Thoracic aorta (tissue), 2 donors: ENCODE measurements around the gene DFFB. TPM values are rescaled to one million over a fixed set of nuclear protein-coding genes. Genes with fewer than 3 reads are reported as not detected.

ENCODE experiments used
- ATAC-seq: fragments of 150-250 bp; one replicate; pipeline ENCODE4 v1.8.0; 2017; ENCODE audit warnings: low read depth; ENCODE audit not compliant: insufficient number of reproducible peaks, low FRiP score
- DNase-seq: peaks from one replicate; pipeline ENCODE4 v3.0.0-alpha.2; 2020; ENCODE audit warnings: low spot score
- H3K27ac ChIP-seq, 2 donors: fragments of 200-600 bp; sonication (generic); 1 replicate in 1 of 2; 2 replicates in 1 of 2; pipeline ENCODE4 v1.5.1; 2016; ENCODE audit warnings: mild to moderate bottlenecking in 2 of 2, moderate library complexity in 2 of 2
- H3K27me3 ChIP-seq: fragments of 200-600 bp; sonication (generic); replicated peaks from 2 replicates; pipeline ENCODE4 v1.6.0; 2016; ENCODE audit warnings: mild to moderate bottlenecking; ENCODE audit not compliant: insufficient read depth
- H3K36me3 ChIP-seq: fragments of 200-600 bp; sonication (generic); one replicate; pipeline ENCODE4 v1.5.1; 2016
- H3K4me1 ChIP-seq, 2 donors: fragments of 200-600 bp; sonication (generic); 1 replicate in 1 of 2; 2 replicates in 1 of 2; pipeline versions ENCODE4 v1.5.1 to v1.6.0; 2016; ENCODE audit warnings: low read depth in 2 of 2, mild to moderate bottlenecking in 1 of 2; ENCODE audit not compliant: control insufficient read depth in 1 of 2
- H3K4me3 ChIP-seq: fragments of 200-600 bp; sonication (generic); 2 replicates; pipeline ENCODE4 v1.5.1; 2016; ENCODE audit warnings: mild to moderate bottlenecking
- H3K9me3 ChIP-seq: fragments of 200-600 bp; sonication (generic); 2 replicates; pipeline ENCODE4 v1.5.1; 2016
- total RNA-seq, 2 donors: library from RNA; depleted of rRNA; stranded (reverse); fragments of >200 nt; gene quantifications; one replicate each; pipeline versions ENCODE4 v1.1.0 to v1.2.3, GENCODE V29; 2016
- TF ChIP-seq, protein P1 (sequence below): fragments of 200-600 bp; sonication (generic); IDR thresholded peaks from one replicate; pipeline ENCODE4 v1.5.1; 2019; ENCODE audit warnings: antibody characterized with exemption

DFFB gene
- total RNA-seq, 2 donors from 2014 or later = 7.8 to 20.2 TPM

DNA sequence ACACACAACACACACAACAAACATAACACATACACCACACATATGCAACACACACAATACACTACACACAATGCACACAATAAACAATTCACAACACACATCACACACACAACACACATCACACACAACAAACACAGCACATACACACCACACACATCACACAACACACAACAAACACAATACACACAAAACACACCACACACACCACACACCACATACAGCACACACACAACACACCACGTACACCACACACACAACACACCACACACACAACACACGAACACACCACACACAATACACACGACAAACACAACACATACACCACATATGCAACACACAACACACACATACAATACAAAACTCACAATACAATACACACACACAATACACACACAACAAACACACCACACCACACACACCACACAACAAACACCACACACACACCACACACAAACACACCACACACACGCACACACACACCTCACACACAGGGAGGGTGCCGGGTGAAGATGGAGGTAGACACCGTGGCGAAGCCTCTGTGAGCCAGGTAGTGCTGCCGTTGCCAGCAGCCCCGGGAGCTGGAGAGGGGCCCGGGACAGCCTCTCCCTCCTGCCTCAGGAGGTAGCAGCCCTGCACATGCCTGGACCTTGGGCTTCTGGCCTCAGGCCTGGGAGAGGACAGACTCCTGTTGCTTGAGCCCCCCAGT lies 73.2 kb downstream of the DFFB start:
- DNase-seq (no peak), ATAC-seq (no peak)
- Histone ChIP-seq H3K27ac (no peak overlapping the region), H3K4me1 (no peaks in the 10 kb centered on the region), H3K4me3 (no peak overlapping the region), H3K27me3 (no peaks in the 10 kb centered on the region), H3K9me3 (no peaks in the 10 kb centered on the region), H3K36me3 (no peaks in the 10 kb centered on the region)
- TF ChIP-seq, protein P1, sequence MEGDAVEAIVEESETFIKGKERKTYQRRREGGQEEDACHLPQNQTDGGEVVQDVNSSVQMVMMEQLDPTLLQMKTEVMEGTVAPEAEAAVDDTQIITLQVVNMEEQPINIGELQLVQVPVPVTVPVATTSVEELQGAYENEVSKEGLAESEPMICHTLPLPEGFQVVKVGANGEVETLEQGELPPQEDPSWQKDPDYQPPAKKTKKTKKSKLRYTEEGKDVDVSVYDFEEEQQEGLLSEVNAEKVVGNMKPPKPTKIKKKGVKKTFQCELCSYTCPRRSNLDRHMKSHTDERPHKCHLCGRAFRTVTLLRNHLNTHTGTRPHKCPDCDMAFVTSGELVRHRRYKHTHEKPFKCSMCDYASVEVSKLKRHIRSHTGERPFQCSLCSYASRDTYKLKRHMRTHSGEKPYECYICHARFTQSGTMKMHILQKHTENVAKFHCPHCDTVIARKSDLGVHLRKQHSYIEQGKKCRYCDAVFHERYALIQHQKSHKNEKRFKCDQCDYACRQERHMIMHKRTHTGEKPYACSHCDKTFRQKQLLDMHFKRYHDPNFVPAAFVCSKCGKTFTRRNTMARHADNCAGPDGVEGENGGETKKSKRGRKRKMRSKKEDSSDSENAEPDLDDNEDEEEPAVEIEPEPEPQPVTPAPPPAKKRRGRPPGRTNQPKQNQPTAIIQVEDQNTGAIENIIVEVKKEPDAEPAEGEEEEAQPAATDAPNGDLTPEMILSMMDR = no peak

DNA sequence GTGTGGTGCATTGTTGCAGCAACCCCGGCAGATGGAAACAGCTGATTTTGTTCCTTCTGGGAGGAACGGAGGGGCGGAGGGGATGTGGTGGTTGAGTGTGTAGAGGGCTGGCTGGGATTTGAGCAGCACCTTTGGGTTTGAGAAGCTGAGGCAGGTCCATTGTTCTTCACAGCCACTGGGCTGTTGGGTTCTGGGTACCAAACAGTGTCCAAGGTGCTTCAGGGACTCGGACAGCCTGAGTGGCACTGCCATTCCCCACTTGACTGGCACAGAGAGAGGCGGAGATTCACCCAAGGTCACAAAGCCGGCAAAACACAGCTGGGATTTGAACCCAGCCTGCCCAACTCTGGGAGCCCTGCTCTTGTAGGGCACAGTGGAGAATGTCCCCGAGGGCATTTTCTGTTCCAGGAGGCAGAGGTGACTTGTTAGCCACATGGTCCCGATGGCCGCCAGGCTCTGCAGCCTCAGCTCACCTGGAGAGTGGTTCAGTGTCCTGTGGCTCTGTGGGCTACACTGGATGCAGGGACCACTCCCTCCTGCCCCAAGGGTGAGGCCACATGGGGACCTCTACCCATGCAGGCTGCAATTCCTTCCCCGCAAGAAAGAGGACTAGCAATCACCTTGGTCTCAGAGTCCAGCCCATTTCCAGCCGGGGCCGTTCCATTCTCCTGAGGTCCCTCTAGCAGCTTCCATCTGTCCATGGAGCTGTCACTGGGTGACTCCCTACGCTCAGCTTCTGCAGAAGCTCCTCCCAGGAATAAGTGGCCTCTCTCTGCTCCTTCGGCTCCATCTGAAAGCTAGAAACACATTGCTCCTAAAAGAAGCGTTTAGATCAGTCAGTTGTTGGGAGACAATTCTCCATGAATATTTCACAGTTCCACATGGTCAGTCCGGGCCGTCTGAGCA lies 74.0 kb downstream of the DFFB start:
- Histone ChIP-seq H3K9me3 (no peaks in the 10 kb centered on the region), H3K36me3 (no peaks in the 10 kb centered on the region), H3K27me3 (no peaks in the 10 kb centered on the region), H3K4me1 (no peaks in the 10 kb centered on the region), H3K27ac (no peak overlapping the region), H3K4me3 (no peak overlapping the region)
- TF ChIP-seq, protein P1 = no peak
- ATAC-seq (no peak), DNase-seq (no peak)

DNA sequence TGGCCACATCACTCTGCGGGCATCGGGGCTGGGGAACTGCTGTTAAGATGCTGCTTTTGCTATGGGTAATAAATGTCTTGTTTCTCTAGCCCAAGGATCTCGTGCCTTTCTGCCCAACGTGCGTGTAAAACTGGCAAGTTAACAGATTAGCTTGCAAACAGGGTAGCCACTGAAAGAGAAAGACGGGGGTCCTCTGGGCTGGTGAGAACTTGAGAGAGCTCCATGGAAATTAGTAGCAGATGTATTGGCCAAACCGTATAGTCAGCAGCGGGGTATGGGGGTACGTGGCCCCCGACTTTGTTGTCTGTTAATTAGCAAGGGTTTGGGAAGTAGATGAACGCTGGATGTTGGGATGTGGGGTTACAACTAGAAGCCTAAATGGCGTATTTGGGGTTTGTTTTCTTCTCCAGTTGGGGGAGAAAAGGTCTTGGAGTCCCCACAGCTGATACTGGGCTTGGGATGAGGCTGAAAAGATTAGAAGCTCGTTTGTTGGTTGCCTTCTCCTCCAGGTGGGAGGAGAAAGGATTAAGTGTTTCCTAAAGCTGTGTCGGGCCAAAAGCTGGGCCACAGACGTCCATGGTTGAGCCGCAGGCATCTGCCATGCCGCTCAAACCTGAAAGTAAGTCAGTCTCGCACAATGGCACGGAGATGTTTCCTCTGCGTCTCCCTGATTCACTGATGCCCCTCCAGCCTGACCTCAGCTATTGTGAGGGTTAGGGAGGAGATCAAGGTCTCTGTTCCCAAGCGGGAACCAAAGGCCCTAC lies 75.1 kb downstream of the DFFB start:
- Histone ChIP-seq H3K36me3 (no peaks in the 10 kb centered on the region), H3K27ac (no peak overlapping the region), H3K4me1 (no peaks in the 10 kb centered on the region), H3K4me3 (no peak overlapping the region), H3K27me3 (no peaks in the 10 kb centered on the region), H3K9me3 (no peaks in the 10 kb centered on the region)
- TF ChIP-seq, protein P1 = no peak
- no peak for ATAC-seq
- no peak for DNase-seq

Other genes with a start within 250 kb of the DFFB start
- gene MEGF6, start 246.0 kb upstream of the DFFB start, total RNA-seq = 100 to 1,000 TPM; 273 to 304 TPM
- gene TPRG1L, start 232.5 kb upstream of the DFFB start, total RNA-seq = 10 to 100 TPM; 27.4 to 37.6 TPM
- 10 to 100 TPM; 22.1 to 24.9 TPM for gene WRAP73, start 207.4 kb upstream of the DFFB start, total RNA-seq
- gene TP73, start 205.0 kb upstream of the DFFB start, total RNA-seq = not detected
- not detected for gene CCDC27, start 105.0 kb upstream of the DFFB start, total RNA-seq
- 1 to 10 TPM; 2.6 to 4.6 TPM for gene SMIM1, start 84.7 kb upstream of the DFFB start, total RNA-seq
- 10 to 100 TPM; 36.0 to 38.2 TPM for gene LRRC47, start 61.0 kb upstream of the DFFB start, total RNA-seq
- gene CEP104, start 265 bp upstream of the DFFB start, total RNA-seq = 10 to 100 TPM; 27.3 to 59.2 TPM
- 10 to 100 TPM; 15.3 to 19.0 TPM for gene C1orf174, start 42.8 kb downstream of the DFFB start, total RNA-seq